KMS-11 (cell line): ENCODE measurements around the gene SORCS2.

Experiments
- H2AFZ ChIP-seq: fragments of 200-600 bp; sonication (generic); 2 replicates; pipeline ENCODE4 v1.6.1; 2016; ENCODE audit warnings: antibody characterized with exemption, mixed run types, low read depth
- H3K27ac ChIP-seq: fragments of 200-600 bp; sonication (generic); 2 replicates; pipeline ENCODE4 v1.6.1; 2016; ENCODE audit warnings: mild to moderate bottlenecking, mixed run types
- H3K27me3 ChIP-seq: fragments of 200-600 bp; sonication (generic); 2 replicates; pipeline ENCODE4 v1.6.1; 2017; ENCODE audit warnings: mild to moderate bottlenecking, low read depth, mixed run types, moderate library complexity; ENCODE audit not compliant: insufficient read depth
- H3K36me3 ChIP-seq: fragments of 200-600 bp; sonication (generic); 2 replicates; pipeline ENCODE4 v1.6.1; 2017; ENCODE audit warnings: mild to moderate bottlenecking, mixed run types; ENCODE audit not compliant: insufficient read depth
- H3K4me1 ChIP-seq: fragments of 200-600 bp; sonication (generic); 2 replicates; pipeline ENCODE4 v1.6.1; 2016; ENCODE audit warnings: mild to moderate bottlenecking, low read depth, mixed run types; ENCODE audit not compliant: poor library complexity, severe bottlenecking
- H3K4me2 ChIP-seq: fragments of 200-600 bp; sonication (generic); 2 replicates; pipeline ENCODE4 v1.7.0; 2016; ENCODE audit warnings: mild to moderate bottlenecking, mixed run types
- H3K4me3 ChIP-seq: fragments of 200-600 bp; sonication (generic); IDR thresholded peaks from 2 replicates; pipeline ENCODE4 v1.6.1; 2017; ENCODE audit warnings: low read depth, low read length, mixed read lengths; ENCODE audit not compliant: insufficient read depth
- H3K79me2 ChIP-seq: fragments of 200-600 bp; sonication (generic); 2 replicates; pipeline ENCODE4 v1.6.1; 2016; ENCODE audit warnings: low read depth, mixed run types; ENCODE audit not compliant: insufficient read depth
- H3K9ac ChIP-seq: fragments of 200-600 bp; sonication (generic); 2 replicates; pipeline ENCODE4 v1.6.1; 2016; ENCODE audit warnings: mild to moderate bottlenecking, mixed run types
- H4K20me1 ChIP-seq: fragments of 200-600 bp; sonication (generic); 2 replicates; pipeline ENCODE4 v1.6.1; 2016; ENCODE audit warnings: mild to moderate bottlenecking, mixed run types; ENCODE audit not compliant: insufficient read depth
- TF ChIP-seq, protein P1 (sequence below): fragments of 200-600 bp; sonication (generic); conservative IDR thresholded peaks from 2 replicates; pipeline ENCODE4 v1.6.1; 2017; ENCODE audit warnings: low read depth, mild to moderate bottlenecking, antibody characterized with exemption, low read length, moderate library complexity, mixed read lengths

SORCS2 gene

GRCh38 chr4:7248857-7249256 lies 56.5 kb downstream of the SORCS2 start:
- Histone ChIP-seq H3K9ac (no peak overlapping the region), H3K27me3 (no peaks in the 10 kb centered on the region; the same call in 1 of the 2 replicates), H3K4me1 (no peaks in the 10 kb centered on the region), H2AFZ (no peak overlapping the region), H4K20me1 (no peaks in the 10 kb centered on the region), H3K4me3 (no peak overlapping the region), H3K36me3 (no peaks in the 10 kb centered on the region), H3K27ac (no peak overlapping the region), H3K4me2 (no peak overlapping the region), H3K79me2 (no peaks in the 10 kb centered on the region)
- TF ChIP-seq, protein P1, sequence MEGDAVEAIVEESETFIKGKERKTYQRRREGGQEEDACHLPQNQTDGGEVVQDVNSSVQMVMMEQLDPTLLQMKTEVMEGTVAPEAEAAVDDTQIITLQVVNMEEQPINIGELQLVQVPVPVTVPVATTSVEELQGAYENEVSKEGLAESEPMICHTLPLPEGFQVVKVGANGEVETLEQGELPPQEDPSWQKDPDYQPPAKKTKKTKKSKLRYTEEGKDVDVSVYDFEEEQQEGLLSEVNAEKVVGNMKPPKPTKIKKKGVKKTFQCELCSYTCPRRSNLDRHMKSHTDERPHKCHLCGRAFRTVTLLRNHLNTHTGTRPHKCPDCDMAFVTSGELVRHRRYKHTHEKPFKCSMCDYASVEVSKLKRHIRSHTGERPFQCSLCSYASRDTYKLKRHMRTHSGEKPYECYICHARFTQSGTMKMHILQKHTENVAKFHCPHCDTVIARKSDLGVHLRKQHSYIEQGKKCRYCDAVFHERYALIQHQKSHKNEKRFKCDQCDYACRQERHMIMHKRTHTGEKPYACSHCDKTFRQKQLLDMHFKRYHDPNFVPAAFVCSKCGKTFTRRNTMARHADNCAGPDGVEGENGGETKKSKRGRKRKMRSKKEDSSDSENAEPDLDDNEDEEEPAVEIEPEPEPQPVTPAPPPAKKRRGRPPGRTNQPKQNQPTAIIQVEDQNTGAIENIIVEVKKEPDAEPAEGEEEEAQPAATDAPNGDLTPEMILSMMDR: no peak

GRCh38 chr4:7251321-7251720 lies 59.0 kb downstream of the SORCS2 start:
- Histone ChIP-seq H3K27me3 (peaks cover 5% of the 10 kb centered on the region; the same call in 1 of the 2 replicates), H3K27ac (no peak overlapping the region), H3K4me1 (no peaks in the 10 kb centered on the region), H3K36me3 (no peaks in the 10 kb centered on the region), H3K79me2 (no peaks in the 10 kb centered on the region), H3K4me3 (no peak overlapping the region), H4K20me1 (no peaks in the 10 kb centered on the region), H2AFZ (no peak overlapping the region), H3K9ac (no peak overlapping the region), H3K4me2 (no peak overlapping the region)
- TF ChIP-seq, protein P1: no peak

GRCh38 chr4:7252051-7252450 lies 59.7 kb downstream of the SORCS2 start:
- Histone ChIP-seq H3K79me2 (no peaks in the 10 kb centered on the region), H3K36me3 (no peaks in the 10 kb centered on the region), H3K27ac (no peak overlapping the region), H3K4me2 (no peak overlapping the region), H3K4me3 (no peak overlapping the region), H3K9ac (no peak overlapping the region), H3K27me3 (peaks cover 9% of the 10 kb centered on the region; the same call in 1 of the 2 replicates), H4K20me1 (no peaks in the 10 kb centered on the region), H3K4me1 (no peaks in the 10 kb centered on the region), H2AFZ (no peak overlapping the region)
- TF ChIP-seq, protein P1: no peak

DNA sequence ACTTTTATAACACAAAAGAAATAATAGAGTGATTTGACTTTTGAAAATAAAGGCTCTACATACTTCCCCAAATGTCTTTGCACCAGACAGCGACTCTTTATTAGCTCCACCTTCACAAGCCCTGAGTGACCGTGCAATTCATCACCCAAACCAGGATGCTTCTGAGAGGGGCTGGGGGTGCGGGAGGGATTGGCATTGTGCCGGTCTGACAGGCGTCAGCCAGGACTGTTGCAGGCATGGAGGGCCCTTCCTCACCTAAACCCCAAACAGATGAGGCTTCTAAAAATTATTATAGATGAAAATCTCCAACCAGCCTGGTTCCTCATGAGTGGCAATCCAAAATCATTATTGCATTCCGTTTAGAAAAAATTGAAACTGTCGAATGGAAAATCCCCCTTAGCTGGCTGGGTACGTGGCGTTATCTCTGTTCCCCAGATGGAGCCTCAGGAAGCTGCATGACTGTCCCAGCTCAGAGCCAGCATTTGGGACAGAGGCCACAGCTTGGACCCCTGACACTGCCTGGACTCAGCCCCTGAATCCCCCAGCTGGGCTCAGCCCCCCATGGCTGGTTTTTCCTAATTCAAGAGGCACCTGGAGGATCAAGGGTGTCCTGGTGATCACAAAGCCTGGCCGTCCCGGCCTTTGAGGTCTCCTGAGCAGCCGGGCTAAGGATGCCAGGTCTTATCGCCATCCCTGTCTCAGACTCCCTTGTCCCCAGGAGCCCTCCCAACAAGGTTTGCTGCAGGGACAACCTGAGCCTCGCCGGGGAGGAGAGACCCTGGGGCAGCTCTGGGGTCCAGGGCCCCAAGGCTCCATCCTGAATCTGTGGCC lies 60.4 kb downstream of the SORCS2 start:
- Histone ChIP-seq H3K4me1 (no peaks in the 10 kb centered on the region), H3K9ac (no peak overlapping the region), H3K36me3 (no peaks in the 10 kb centered on the region), H3K4me3 (no peak overlapping the region), H3K27ac (no peak overlapping the region), H3K79me2 (no peaks in the 10 kb centered on the region), H3K4me2 (no peak overlapping the region), H4K20me1 (no peaks in the 10 kb centered on the region), H3K27me3 (peaks cover 9% of the 10 kb centered on the region; the same call in 1 of the 2 replicates), H2AFZ (no peak overlapping the region)
- TF ChIP-seq, protein P1: no peak
